ENCODE data around the gene ARFGEF3.

Gene ARFGEF3

DNA sequence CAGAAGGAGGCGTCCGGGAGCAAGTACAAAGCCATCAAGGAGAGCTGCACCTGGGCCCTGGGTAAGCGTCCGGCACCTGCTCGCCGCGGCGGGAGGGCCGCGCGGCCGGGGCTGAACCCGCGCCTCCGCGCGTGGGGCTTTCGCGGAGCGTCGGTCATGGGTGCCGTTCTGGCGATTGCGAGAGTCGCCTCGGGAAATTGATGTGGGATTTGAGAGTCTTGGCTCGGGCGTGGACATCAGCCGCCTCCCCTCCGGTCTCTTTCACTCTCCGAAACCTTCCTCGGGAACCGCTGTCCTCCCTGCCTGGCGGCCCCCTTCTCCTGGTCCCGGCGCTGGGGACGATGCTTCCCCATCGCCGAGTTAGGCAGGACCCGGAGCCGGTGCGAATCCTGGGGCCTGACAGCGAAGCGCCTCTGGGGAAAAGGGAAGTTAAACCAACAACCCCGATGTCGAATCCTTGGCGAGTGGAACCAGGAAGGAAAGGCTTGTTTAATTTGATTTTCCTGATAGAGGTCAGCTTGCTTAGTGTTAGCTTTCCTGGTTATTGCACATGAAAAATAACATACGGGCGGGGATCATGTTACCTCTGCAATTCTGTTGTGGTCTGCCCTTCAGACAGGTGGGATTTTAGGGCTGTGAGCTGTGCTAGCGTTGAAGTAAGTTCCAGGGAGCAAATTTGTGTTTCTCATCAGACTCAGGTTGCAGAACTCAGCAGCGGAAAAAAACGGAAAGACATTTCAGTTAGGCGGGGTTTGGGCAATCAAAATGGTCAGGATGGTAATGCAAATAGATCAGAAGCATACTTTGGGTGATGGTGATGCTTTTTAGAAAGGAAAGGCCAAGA lies 594 bp downstream of the ARFGEF3 start:
- DNase-seq: peak in 1 of 2 experiments; percentile 79

DNA sequence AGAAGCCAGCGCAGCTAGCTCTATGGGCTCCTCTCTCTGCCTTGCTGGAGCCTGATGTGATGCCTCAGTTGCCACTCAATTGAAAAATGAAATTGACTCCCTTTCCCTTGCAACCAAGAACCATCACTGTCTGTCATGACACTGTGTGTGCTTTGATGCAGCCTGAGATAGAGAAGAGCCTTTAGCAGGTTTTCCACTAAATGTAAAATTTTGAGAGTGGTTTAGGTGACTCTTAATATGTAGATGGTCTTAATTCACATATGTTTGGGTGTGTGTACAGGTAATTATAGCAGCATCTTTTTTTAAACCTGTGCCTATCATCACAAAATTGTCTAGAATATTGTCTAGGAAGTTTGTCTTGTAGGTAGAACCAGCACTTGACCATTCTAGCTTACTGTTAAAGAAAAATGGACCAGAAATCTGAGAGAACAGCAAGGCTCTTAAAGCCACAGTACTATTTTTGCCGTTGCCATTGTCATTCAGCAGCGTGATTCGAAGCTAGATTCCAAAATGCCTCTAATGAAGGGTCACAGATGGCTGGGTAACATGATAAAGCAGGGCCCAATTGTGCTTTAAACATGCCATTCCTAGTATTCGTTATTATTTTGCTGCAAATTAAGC lies 1.3 kb downstream of the ARFGEF3 start:
- no peak for DNase-seq

DNA sequence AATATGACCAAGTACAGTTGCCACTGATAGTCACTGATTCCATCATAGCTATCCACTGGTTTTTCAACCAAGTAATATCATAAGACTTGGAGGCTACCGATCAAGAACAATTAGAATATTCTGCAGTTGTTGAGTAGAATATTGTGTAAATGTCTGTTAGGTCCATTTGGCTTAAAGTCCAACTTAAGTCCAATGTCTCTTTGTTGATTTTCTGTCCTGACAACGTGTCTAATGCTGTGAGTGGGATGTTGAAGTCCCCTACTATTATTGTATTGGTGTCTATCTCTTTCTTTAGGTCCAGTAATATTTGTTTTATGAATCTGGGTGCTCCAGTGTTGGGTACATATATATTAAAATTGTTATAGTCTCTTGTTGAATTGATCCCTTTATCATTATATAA lies 13.9 kb downstream of the ARFGEF3 start:
- no peak for DNase-seq

DNA sequence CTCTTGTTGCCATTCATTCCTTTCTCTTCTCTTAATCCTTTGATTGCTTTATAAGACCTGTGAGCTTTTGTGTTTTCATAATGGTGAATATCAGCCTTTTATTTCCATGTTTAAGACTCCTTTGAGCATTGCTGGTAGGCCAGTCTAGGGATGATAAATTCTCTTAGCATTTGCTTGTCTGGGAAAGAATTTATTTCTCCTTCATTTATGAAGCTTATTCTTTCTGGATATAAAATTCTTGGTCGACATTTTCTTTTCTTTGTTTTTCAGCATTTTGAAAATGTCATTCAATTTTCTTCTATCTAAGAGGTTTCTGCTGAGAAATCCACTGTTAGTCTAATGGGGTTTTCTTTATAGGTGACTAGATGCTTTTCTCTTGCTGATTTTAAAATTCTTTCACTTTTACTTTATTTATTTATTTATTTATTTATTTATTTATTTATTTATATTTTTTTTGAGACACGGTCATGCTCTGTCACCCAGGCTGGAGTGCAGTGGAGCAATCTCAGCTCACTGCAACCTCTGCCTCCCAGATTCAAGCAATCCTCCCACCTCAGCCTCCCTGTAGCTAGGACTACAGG lies 15.0 kb downstream of the ARFGEF3 start:
- no peak for DNase-seq

DNA sequence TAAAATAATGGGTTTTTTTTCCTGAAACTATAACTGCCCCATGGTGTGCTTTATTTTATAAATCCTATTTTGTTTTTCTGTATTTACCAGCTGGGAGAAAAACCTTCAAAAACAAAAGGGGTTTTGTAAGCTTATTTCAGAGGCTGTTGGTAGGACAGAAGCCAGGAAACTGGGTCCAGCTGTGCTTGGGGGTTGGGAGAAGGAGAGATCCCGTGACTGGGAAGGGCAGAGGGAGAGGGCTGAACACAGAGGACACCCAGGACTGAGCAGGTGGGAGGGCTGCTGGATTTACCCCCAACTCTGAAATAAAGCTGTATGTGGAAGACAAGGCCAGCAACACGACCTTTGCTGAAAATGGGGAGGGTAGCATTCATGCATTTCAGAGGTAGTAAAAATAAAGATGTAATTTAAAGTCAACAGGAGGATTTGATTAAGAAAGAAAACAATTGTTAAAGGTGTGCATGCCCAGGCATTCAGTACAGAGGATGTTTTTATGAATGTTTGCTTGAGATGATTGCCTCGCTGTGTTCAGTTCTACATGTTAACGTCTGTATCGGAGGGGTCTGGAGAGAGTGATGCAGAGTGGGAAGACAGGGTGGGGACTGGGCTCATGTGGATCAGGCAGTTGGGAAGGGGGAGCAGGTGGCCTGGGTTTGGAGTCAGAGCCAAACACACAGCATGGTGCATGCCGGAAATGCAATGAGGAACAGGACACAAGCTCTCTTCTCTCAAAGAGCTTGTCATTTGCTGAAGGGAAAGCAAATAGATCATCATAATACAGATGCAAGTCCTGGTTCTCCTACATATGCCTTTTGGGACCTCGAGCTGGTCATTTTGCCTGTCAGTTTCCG lies 21.4 kb downstream of the ARFGEF3 start:
- DNase-seq: peak; percentile 34 to 39

DNA sequence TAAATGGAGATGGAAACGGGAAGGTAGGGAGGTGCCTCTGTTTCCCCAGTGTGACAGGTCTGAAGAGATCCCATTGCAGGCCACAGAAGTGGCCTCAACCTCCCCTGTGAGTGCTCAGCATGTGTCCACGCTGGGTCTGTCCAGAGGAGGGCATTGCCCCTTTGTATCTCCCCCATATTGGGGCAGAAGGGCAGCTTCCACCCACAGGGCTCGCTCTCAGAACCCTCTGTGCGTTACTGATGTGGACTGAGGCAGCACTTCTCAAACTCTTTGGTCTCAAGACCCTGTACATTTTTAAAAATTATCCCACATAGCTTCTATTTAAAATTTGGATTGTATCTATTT lies 22.0 kb downstream of the ARFGEF3 start:
- no peak for DNase-seq

DNA sequence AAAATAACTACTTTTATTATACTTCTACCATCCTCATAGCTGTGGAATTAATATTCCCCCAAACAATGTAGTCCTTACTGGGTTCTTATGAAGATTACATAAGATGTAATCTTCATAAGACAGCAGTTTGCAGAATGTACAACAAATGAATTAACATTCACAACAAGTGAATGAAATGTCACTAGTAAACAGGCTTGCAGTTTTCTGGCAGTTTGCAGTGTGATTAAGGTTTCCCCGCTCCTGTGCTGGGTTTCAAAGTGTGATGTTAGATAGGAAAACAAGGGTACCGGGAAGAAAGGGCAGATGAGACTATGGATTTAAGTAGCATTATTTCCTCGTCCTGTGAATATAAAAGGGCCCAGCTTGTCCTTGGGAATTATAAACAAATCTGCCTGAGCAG lies 22.5 kb downstream of the ARFGEF3 start:
- no peak for DNase-seq

DNA sequence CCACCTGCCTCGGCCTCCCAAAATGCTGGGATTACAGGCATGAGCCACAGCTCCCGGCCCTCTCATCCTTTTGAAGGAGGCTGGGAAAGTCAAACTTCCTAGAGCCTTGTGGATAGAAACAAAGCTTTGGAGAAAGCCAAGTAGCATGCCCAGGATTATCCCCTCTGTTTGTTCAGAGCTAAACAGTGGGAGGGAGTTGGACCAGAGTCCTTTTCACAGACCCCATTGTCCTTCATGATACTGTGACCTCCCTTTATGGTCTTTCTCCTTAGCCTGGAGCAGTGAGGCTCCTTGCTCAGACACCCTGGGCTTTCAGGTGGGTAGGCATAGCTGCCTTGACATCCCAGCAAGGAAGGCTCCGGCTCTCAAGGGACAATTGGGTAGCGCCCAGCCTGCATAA lies 25.4 kb downstream of the ARFGEF3 start:
- no peak for DNase-seq

DNA sequence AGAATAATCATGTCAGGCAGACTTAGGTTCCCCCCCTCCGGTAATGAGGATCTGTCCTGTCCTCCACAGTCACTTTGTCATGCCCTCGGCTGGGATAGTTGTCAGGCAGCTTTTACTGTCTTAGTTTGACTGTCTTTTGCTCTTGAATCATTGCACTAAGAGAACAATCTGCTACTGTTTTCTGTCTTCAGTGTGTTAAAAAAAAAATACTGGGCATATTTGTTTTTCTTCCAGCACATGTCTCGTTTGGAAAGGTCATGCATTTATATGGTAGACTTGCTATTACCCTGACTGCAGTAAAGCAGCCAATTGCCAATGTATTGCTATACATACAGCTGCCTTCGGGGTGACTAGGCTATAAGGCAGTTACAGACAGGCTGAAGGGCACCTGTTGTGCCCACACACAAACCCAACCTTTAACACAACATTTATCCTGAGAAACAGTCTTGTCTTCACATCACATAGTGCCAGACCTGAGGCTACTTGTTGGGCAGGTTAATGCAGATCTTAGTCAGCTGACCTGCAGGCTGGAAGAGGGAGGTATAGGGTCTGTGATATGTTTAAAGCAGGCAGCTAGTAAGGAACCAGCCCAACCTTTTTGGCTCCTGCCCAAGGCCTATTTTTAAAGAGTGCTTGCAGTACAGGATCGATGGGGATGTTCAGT lies 26.7 kb downstream of the ARFGEF3 start:
- peak; percentile 56 to 60 for DNase-seq

DNA sequence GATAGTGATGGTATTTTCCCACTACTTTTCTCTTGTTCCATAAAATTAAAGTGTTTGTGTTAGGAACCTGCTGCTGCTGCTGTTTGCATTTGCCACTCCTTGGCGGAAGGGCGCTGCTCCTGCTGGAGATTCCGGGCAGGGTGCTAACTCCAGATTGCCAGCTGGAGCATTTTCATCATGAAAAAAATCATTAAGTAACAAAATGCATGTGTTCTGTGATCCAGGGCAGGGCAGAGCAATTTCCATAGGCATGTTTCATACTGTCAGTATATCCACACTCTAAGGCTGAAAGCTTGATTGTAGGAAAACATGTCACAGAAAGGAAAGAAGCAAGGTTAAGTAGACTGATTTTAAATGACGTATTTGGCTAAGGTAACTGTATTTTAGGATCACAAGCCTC lies 32.5 kb downstream of the ARFGEF3 start:
- no peak for DNase-seq

DNA sequence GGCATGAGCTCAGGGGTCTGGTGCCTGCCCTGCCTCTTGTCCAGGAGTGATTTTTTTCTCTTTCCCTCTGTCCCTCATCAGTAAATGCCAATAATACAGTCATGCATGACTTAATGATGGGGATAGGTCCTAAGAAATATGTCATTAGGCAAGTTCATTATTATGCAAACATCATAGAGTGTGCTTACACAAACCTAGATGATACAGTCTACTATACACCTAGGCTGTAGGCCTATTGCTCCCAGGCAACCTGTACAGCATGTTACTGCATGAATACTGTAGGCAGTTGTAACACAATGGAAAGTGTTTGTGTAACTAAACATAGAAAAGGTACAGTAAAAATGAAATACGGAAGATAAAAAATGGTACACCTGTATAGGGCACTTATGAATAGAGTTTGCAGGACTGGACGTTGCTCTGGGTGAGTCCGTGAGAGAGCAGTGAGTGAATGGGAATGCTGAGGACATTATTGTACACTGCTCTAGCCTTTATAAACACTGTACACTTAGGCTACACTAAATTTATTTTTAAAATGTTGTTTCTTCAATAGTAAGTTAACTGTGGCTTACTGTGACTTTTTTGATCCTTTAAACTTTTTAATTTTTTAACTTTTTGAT lies 34.5 kb downstream of the ARFGEF3 start:
- DNase-seq: no peak

DNA sequence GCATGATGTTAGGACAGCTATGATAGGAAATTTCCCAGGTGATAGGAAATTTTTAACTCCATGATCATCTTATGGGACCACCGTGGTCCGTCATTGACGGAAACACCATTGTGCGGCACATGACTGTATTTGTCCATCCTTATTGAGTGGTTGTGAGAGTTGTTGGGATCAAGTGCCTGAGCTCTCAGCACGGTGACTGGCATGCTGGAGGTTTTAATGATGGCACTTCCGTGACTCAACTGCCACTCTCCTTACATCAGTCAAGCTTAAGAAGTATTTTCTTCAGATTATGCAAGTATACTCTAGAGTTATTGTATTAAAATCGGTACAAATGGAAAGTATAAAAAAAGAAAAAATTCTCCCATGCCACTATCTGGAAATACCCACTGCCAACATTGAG lies 35.8 kb downstream of the ARFGEF3 start:
- no peak for DNase-seq

DNA sequence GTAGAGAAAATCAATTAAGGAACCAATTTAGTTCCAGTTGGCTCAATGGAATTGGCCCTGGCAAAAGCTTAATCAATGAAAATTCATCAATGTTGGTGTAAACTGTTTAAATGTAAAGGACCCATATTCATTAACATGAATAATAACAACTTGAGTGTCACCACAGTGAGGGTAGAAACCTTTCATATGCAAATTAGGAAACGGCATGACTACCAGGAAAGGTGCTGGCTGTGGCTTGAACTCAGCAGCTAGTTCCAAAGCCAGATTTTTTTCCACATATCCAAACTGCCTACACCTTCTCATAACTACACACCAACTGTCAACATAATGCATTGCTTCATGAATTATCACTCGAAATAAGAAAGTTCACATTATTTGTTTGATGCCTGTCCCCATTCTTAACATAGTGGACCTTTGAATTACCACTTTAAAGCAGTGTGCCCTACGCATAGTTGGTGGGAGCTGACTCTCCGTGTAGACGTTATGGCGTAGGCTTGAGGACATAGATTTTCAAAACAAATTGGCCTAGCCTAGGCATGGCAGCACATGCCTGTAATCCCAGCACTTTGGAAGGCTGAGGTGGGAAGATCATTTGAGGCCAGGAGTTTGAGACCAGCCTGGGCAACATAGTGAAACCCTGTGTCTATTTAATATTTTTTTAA lies 36.8 kb downstream of the ARFGEF3 start:
- DNase-seq: peak in 1 of 2 experiments; percentile 7

DNA sequence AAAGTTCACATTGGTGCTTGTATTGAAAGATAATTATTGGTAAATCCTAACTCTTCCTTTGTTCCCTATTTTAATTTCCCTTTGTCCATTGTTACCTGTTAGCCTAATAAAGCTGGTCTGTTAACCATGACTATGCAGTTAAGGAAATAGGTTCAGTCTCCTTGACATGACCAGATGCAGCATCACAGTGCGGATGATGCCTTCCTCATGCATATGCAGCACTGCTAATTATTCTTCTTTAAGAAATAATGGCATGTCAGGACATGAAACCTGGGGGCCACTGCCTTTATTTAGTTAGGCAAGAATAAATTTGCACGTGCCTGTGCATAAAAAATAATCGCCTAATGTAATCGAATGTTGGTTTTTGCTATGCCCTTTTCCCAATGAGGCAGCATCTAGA lies 40.1 kb downstream of the ARFGEF3 start:
- peak; percentile 80 to 86 for DNase-seq

DNA sequence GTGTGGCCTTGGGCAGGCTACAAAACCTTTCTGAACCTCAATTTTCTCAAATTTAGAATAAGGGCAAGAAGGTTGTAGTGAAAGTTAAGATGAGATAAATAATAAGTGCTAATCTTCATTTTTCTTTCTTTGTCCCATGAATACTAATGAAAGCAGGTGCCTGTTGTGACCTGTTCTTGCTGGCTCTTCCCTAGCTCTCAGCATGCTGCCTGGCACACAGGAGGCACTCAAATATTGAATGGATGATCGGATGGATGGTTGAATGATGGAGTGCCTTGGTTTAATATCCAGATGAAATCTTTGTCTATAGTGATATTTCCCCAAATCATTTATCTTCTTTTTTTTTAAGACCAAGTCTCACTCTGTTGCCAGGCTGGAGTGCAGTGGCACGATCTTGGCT lies 41.6 kb downstream of the ARFGEF3 start:
- DNase-seq: no peak

DNA sequence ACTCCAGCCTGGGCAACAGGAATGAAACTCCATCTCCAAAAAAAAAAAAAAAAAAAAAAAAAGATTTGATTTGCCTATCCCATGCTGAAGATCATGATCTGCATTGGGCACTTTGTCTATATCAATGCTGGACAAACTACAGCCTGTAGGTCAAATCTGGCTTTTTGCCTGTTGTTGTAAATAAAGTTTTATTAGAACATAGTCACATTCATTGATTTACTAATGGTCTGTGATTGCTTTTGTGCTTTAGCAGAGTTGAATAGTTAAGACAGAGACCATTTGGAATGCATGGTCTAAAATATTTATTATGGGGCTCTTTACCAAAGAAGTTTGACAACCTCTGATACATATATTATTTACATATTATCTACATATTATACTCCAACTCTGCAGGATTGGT lies 42.6 kb downstream of the ARFGEF3 start:
- DNase-seq: no peak

DNA sequence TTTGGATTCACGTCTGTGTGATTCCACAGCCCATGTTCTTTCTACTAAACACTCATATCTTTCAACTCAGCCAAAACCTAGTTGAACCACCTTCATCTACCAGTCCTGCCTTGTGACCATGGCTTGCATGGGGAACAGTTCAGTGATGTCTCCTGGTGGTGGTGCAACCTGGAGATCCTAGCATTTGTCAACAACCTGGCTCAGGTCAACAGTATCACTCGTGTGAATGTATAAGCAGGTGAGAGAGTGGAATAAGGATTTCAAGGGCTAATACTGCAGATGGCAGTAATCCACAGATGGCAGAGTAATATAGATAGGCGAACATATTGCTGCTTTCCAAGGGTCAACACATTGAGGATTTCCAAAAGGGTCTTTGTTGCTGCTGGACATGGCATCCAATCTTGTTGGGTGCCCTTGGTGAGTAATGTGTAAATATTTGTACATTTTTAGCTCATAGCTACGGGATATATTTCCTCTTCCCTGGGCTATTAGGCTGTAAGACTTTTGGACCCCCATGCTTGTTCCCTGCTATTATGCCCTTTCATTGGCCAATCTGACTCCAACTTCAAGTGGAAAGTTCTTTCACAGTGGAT lies 43.1 kb downstream of the ARFGEF3 start:
- no peak for DNase-seq

DNA sequence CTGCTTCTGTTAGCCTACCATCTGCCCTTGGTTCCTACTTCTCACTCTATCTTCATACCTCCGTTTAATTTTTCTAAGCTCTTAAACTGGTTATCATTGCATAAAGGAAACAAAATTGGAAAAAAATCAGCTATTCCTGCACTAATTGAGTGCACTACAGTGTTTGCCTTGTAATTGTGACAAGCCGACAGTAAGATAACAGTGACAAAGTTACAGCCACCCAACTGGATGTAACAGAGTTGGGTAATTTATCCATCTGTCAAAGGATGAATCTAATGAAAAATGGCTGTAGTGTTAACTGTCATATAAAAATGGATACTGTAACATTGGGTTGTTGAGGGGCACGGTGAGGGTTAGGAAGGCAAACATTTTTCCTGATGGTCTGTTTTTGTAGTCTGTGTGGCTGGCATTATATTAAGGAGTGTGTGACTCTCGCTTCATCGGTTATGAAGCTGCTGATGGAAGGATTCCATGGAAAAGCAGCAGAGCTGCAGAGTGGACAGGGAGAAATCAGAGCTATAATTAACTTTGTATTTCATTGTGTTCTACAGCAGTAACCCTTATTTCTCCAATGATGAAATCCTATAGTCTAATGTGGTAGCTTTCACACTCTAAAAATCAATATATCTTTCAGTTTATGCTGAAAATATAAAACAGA lies 43.8 kb downstream of the ARFGEF3 start:
- DNase-seq: no peak

DNA sequence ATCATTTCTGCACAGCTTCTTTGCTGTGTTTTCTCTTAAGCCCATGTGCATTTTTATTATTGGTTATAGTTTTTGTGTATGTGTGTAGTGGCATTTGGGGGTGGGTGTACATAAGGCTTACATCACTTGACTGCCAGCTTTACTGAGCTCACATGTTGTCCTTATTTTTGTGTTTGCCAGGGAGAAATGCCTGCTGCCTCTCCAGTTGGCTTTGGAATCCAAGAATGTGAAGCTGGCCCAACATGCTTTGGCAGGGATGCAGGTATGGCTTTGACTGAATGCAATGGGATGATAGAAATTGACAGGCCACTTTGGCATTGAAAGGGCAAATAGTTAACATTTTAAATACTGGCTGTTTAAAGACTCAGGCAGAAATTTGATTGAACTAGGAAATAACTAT lies 45.1 kb downstream of the ARFGEF3 start:
- no peak for DNase-seq

DNA sequence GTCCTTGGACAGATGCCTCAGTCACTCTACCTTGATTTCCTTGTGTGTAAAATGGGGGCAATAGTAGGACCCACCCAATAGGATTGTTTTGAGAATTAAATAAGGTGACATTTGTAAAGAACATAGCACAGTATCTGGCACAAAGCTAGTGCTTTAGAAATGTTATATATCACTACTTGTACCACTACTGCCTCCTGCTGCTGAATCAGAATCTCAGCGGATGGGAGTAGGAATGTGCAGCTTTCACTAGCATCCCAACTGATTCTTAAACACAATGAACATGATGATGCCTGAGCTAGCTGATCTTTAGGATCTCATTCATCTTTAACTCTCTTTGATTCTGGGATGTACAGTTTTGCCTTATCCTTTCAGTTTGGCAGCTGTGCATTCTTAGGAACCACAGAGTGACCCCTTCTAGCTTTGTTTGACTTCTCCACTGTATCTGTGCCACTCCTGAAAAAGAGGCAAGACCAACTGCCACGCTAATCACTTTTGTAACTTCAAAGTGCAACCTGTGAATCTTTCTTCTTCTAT lies 49.4 kb downstream of the ARFGEF3 start:
- no peak for DNase-seq

DNA sequence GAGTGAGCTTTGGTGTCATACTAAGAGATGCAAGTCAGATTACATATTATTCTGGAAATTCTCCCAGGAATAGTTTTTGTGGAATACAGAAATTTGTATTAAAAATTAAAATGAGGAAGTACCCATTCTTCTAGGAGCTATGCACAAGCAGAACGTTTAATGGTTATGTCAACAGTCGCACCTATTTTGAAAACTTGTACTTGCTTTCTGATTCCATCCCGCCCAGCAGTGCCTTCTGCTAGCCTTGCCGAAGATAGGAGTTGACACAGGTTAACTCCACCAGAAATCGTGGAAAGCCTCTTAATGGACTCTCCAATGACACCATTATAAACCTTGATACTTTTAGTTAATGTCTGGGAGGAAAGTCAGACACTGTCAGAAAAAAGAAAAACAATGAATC lies 49.9 kb downstream of the ARFGEF3 start:
- no peak for DNase-seq

Data from NCI-H526 (cell line).